ENCODE data around the gene MGLL.

- TF ChIP-seq CTCF (IDR thresholded peaks at IDR 0.05) (no peak), EP300 (IDR thresholded peaks at IDR 0.05) (no peak), POLR2A (IDR thresholded peaks at IDR 0.05) (no peak)
Observed at GRCh38 chr3:127738192-127738840, 84.0 kb downstream of the MGLL start.
